ENCODE measurements around the gene NPAS3. TPM values are rescaled to one million over a fixed set of nuclear protein-coding genes. Genes with fewer than 3 reads are reported as not detected.

NPAS3 gene
- polyA plus RNA-seq, 2 of the 4 experiments (the other 2 are of a cell fraction): not detected

- WGBS (ENCODE audit: missing lambda C conversion rate): 8% methylated on average over 3 of the region's 3 CpGs
Observed at GRCh38 chr14:33589334-33589733, 650.7 kb downstream of the NPAS3 start.

GRCh38 chr14:33590891-33591630 is 652.4 kb downstream of the NPAS3 start:
- POLR2A ChIA-PET: no interaction called here
- Histone ChIP-seq H3K9me3 (no peaks in the 10 kb centered on the region), H3K4me1 (no peaks in the 10 kb centered on the region), H3K4me2 (no peak overlapping the region), H3K4me3 (no peak overlapping the region), H3K27ac (no peak overlapping the region)
- 1% methylated on average over 4 of the region's 4 CpGs for WGBS (ENCODE audit: missing lambda C conversion rate)
- no peak for ATAC-seq
- FAIRE-seq: no peak
- no peak for DNase-seq (ENCODE audit: low read depth in 1 of 2, low spot score in 1 of 2)
- CTCF ChIA-PET: interaction anchor here (0.7 to 1.1 kb wide), 2 partner anchors 199 to 202 kb away, joined by 3 read pairs; no protein-coding TSS in a partner anchor
- TF ChIP-seq RNF2 (IDR thresholded peaks at IDR 0.05; ENCODE audit: borderline replicate concordance, low read depth) (no peak), NFE2L2 (conservative IDR thresholded peaks at IDR 0.05; ENCODE audit: low read length) (no peak), HEYL (CRISPR knock-in tag; IDR thresholded peaks at IDR 0.05) (no peak), FOSB (CRISPR knock-in tag; IDR thresholded peaks at IDR 0.05) (no peak), E2F6 (IDR thresholded peaks at IDR 0.05; ENCODE audit: borderline replicate concordance, low read depth) (no peak), GATA3 (IDR thresholded peaks at IDR 0.05; ENCODE audit: borderline replicate concordance) (no peak), MAZ (IDR thresholded peaks at IDR 0.05; ENCODE audit: borderline replicate concordance, low read depth, low read length) (no peak), MAFK (IDR thresholded peaks at IDR 0.05; ENCODE audit: partially characterized antibody) (no peak), ESRRA (IDR thresholded peaks at IDR 0.05; ENCODE audit: borderline replicate concordance, low read length) (no peak), REST (IDR thresholded peaks at IDR 0.05) (no peak), KDM1A (IDR thresholded peaks at IDR 0.05; ENCODE audit: low read depth) (no peak)

More at GRCh38 chr14:33589334-33589733, 650.7 kb downstream of the NPAS3 start:
- ChIA-PET POLR2A (no interaction called here), CTCF (no interaction called here)
- no peaks in the 10 kb centered on the region for H3K4me1 ChIP-seq
- no peak overlapping the region for H3K4me2 ChIP-seq
- H3K4me3 ChIP-seq: no peak overlapping the region
- H3K9me3 ChIP-seq: no peaks in the 10 kb centered on the region
- no peak overlapping the region for H3K27ac ChIP-seq
- TF ChIP-seq POLR2AphosphoS2 (conservative IDR thresholded peaks at IDR 0.05; ENCODE audit: low read length) (no peak), RFX5 (IDR thresholded peaks at IDR 0.05) (no peak), RARB (CRISPR knock-in tag; IDR thresholded peaks at IDR 0.05) (no peak), USF2 (IDR thresholded peaks at IDR 0.05) (no peak), KDM5A (IDR thresholded peaks at IDR 0.05) (no peak), FOSL2 (IDR thresholded peaks at IDR 0.05) (no peak), FOSL2 (CRISPR knock-in tag; IDR thresholded peaks at IDR 0.05) (no peak), HOXA7 (CRISPR knock-in tag; IDR thresholded peaks at IDR 0.05) (no peak)
- no peak for ATAC-seq
- DNase-seq (ENCODE audit: low read depth in 1 of 2, low spot score in 1 of 2): no peak
- FAIRE-seq: no peak

- WGBS (ENCODE audit: missing lambda C conversion rate): 6% methylated on average over 2 of the region's 2 CpGs
- TF ChIP-seq RFX5 (IDR thresholded peaks at IDR 0.05): no peak
- no peak overlapping the region for H3K27ac ChIP-seq
- no peak for ATAC-seq
- no peak overlapping the region for H3K4me3 ChIP-seq
- POLR2A ChIA-PET: no interaction called here
- CTCF ChIA-PET: no interaction called here
- H3K9me3 ChIP-seq: no peaks in the 10 kb centered on the region
- no peak for FAIRE-seq
- H3K4me1 ChIP-seq: no peaks in the 10 kb centered on the region
- DNase-seq (ENCODE audit: low read depth in 1 of 2, low spot score in 1 of 2): no peak
- H3K4me2 ChIP-seq: no peak overlapping the region
Observed at GRCh38 chr14:33592297-33592696, 653.6 kb downstream of the NPAS3 start.

Measured in A549 (cell line).